Right renal cortex interstitium (tissue), 3 donors: Measurements from ENCODE around the gene LBHD2. TPM values are rescaled to one million over a fixed set of nuclear protein-coding genes. Genes with fewer than 3 reads are reported as not detected.

Source experiments
- DNase-seq, 3 donors: peaks; one replicate each; pipeline ENCODE4 v3.0.0-alpha.2; 2013; ENCODE audit warnings: low read depth in 3 of 3, low spot score in 2 of 3
- polyA plus RNA-seq, 3 donors: library from polyadenylated mRNA; unstranded; fragments of 120-200 nt; gene quantifications; one replicate each; pipeline ENCODE4 v1.2.1, GENCODE V29; 2013; ENCODE audit not compliant: insufficient read length in 3 of 3

The LBHD2 gene
- polyA plus RNA-seq, 3 donors = not detected

DNA sequence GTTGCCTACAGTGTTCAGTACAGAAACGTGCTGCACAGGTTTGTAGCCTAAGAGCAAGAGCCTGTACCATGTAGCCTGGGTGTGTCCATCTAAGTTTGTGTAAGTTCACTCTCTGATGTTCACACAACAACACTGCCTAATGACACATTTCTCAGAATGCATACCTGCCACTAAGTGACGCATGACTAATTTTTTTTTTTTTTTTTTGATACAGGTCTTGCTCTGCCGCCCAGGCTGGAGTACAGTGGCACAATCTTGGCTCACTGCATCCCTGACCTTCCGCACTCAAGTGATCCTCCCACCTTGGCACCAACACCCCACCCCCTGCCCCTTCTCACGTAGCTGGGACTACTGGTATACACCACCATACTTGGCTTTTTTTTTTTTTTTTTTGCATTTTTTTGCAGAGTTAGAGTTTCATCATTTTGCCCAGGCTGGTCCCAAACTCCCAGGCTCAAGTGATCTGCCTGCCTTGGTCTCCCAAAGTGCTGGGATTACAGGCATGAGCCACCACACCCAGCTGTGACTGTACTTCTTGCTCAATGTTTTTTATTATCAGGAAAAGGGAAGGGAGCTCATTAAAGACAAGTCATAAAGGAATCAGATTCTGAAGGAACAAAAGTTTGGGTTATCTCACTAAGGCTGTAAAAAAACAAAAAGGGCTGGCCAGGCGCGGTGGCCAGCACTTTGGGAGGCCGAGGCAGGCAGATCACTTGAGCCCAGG lies 16.6 kb upstream of the LBHD2 start:
- no peak for DNase-seq

DNA sequence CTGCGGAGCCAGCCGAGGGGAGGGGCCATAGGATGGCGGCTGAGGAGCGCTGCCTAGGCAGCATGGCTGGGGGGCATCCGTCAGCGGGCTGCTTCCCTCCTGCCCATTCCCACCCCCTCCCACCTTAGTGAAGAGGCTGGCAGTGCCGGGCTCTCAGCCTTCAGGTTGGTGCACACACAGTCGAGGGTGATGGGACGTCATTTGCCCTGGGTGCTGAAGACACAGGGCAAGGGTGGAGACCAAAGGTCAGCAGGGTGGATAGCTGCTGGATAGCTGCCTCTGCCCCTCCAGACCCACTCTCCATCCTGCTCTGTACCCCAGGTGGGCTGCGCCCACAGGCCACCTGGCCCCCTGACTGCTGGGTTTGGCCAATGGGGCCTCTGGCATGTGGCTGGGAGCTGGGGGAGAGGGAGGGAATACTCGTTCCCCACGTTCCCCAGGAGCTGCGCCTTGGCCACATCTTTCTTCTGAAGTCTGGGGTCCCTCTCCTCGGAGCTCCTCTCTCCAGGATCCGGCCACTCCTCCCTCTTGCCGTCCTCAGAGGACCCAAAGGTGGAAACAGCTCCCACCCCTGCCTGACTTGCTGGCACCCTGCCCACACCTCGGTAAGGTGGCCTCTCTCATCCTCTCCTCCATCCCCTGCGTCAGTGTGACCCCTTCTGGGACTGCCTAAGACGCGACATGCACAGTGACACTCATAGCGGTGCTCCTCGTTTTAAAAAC lies 15.5 kb upstream of the LBHD2 start:
- no peak for DNase-seq

DNA sequence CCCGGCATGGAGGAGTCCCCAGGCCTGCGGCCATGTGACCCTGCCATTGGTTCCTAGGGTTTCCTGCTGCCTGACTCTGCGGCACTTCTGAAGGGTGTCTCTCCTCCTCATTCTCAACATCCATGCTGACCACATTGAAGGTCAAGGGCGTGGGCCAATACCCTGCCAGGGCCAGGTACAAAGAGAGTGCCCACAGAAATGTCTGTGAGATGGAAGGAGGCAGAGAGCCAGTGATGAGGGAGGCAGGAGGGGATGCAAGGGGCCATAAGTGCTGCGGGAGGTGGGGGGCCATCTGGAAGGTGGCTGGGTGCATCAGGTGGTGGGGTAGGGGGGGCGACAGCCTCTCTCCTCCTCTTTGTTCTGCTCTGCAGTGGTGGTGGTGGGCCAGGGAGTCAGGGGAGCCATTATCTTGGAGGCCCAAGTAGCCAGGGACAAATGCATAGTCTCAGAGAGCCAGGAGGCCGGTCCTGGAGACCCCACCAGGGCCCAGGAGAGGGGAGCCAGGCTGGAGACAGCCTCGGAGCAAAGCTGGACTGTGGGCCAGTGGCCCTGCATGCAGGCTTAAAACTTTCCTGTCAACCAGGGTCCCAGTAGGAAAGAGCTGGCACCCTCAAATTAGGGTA lies 13.6 kb upstream of the LBHD2 start:
- DNase-seq = no peak

DNA sequence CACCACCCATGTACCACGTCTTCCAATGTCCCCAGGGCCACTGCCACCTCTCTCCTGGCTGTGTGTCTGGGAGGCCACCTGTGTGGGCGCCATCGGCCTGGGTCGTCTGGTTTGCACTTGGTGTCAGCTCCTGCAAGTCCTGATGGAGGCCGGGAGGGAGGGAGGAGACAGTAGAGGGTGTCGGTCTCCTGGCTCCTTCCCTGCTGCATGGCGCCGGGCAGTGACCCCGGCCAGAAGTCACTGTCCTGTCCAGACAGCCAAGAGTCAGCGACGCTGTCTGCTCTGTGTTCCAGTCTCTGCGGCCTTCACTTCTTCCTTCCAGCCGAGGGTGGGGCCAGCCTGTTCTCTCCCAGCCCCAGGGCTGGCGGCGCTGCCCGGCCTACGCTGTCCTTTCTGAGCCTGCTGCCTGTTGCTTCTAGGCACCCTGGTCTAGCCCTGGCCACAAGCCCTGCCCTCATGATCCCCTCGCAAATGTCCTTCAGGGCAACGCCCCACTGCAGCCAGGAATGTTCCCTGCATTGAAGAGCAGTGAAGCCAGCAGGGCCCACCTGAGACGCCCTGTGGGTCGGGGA lies 13.0 kb upstream of the LBHD2 start:
- no peak for DNase-seq

DNA sequence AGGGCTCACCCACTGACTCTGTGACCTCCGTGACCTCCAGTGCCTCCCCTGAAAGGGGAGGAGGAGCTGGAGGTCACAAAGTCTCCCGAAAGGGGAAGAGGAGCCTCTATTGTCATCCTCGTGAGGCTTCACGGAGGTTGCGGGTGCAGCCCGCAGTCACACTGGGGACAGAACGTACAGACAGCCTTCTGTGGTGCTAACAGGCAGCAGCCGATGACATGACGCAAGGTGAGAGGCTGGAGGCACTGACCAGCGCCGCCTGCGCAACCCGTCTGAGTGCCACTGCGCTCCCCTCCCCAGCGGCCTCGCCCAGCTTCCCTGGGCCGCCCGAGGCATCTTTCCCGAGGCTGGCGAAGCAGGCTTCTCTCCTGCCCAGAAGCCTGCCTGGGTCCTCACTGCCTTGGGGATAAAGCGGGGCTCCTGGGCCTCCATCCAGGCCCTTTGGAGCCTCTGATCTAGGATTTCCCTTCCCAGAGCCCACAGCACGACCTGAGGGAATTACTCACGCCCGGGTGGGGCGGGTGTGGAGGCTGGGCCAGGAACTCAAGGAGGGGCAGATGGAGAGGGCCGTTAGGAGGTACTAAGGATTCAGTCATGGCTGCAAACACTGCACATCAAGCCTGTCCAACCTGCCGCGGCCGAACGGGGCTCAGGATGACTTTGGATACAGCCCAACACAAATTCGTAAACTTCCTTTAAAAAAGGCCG lies 12.3 kb upstream of the LBHD2 start:
- DNase-seq = no peak

DNA sequence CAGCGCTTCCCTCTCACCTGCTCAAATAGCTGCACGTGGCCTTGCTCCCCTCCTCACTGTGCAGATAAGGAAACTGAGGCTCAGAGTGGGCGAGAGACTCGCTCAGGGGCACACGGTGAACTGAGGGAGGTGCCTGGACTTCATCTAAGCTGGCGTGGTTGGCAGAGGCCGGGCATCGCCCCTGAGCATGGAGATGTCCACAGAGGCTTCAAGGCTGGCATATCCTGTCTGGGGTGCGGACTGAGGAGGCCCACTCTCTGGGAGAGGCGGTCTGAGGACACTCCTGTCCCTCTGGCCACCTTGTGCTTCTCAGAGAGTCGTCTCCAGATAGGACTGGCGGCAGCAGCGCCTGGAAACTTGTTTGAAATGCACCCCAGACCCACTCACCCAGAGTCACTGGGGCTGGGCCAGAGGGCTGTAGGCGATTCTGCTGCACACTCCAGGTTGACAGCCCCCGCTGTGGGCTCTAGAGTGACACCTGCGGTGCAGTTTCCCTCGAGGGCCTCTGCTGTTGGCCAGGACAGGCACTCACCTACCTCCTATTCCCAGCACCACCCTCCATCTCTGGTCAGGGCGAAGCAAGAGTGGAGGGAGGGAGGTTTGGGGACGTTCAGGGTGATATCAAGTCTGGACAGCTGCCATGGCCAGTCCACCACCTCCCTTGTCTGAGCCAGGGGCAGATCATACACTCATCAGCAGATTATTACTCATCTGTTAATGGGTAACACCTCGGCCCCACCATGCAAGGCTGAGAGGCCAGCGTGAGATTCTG lies 11.2 kb upstream of the LBHD2 start:
- no peak for DNase-seq

DNA sequence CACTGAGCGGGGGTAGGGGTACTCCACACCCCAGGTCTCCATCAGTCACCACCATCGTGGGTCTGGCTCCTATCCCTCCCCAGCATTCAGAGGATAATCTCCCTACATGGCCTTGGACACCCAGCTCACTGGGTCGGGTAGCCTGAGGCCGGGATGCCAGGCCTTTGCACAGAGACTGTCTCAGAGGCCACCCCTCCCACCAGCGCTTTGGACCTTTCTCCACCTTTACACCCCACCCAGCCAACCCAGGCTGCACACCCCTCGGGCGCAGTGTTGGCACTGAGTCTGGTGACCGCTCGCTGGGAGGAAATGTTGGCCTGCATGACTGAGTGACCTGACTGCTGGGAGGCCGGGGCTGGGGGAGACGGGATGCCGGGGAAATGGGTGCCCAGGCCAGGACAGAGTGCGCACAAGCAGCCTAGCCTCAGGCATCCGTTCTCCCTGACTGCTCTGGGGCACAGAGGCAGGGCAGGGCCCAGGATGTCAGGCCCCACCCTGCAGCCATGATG lies 10.6 kb upstream of the LBHD2 start:
- DNase-seq = no peak

DNA sequence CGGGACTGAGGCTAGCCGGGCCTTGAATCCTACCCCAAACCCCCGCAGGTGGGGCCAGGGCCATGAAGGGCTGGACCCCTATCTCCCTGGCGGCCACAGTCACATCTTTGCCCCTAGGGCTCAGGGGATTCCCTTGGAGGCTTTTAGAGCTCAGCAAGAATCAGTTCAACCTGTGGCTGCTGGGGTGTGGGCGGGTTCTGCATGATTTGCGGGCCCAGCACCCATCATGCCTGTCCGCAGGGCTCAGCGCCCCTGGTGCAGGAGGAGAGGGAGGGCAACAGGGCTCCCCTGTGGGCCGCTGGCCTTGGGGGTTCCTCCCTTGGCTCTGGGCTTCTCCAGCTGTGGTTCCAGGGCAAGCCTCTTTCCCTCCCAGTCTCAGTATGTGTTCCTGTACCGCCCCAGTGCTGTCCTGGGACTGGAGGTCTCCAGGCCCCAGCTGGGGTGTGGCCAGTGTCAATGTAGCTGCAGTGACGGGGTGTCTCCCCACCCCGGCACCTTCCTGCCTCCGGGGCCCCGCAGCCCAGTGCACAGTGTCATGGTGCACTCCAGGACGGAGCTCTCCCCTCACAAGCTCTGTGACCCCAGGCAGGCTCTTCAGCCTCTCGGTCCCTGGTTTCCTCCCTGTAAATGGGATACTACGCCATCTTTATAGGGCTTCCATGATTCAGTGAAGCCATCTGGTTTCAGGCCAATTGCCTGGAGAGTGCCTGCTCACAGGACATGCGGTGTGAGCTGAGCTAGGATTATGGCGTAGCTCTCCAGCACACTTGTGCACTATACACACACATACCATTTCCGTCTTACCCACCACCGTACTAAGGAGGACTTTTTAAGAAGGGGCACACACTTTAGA lies 9.9 kb upstream of the LBHD2 start:
- no peak for DNase-seq

DNA sequence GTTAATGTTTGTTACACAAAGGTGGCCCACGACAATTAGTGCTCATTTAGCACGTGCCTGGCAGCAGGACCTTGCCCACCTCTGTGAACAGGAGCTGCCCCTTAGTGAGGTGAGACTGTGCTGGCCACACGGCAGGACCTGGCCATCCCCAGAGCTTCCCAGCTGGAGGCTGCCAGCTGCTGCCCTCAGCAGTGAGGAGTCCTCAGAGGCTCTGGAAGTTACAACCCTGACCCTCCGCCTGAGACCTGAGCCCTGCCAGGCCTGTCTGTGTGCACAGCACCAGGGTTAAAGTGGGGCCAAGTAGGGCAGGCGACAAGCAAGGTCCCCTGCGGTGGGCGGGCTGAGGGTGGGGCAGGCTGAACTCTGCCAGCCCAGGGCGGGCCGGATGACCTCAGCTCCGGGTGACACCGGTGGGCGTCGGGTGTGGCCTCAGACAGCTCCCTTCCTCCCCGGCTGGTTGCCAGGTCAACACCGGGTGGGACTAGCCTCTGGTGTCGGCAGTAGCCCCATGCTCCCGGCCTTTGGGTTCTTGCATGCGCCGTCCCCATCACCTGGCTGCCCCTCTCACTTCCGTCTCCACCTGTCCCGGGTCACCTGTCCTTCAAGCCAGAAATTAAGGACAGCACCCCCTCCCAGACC lies 9.2 kb upstream of the LBHD2 start:
- no peak for DNase-seq

DNA sequence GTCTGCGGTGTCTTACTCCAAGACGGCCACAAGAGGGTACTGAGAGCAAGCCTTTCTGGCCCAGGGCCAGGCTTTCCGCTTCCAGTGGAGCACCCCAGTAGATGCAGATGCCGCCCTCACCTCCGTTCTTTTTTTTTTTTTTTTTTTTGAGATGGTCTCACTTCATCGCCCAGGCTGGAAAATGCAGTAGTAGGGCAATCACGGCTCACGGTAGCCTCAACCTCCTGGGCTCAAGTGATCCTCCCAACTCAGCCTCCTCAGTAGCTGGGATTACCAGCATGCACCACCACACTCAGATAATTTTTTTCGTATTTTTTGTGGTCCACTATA lies 5.6 kb upstream of the LBHD2 start:
- DNase-seq = peak in 2 of 3 donors; percentile 62 to 64

DNA sequence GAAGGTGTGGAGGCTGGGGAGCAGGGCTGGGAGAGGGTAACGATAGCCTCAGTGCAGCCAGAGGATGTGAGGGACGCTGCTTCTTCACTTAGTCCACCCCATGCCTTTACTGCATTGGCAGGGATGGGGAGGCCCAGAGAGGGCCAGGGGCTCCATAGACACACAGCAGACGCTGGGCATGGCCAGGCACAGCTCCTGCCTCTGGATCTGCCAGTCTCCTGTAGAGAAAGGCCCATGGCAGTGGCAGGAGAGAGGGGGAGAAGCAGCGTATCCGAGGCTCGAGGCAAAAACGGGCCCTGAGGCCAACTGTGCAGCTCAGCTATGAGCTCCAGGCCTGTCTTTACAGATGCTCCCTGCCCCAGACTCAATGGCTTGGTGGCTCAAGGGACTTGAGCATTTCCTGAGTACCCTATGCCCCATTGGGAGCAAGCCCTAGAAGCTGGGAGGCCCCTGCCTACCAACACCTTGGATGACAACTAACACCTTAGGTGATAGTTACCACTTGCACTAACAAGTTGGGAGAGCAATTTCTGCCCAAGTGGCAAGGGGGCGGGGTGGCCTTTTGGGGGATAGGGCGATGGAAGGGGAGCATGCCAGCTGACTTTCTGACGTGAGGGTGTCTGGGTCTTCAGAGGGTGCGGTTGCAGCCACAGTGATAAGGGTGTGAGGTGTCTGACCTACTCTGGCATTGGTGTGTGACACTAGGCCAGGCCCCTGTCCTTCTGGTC lies 5.0 kb upstream of the LBHD2 start:
- DNase-seq = no peak

DNA sequence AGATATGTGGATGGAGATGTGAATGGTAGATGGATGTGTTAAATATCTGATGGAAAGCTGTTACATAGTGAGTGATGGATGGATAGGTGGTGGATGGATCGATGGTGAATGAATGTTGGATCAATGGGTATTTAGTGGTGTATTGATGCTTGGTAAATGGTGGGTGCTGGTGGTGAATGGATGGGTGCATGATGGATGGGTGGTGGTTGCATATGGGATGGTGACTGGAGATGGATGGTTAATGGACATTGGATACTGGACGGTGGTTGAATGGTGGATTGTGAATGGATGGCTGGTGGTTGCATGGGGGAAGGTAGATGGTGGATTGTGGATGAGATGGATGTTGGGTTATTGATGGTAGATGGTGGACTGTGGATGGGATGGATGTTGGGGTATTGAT lies 2.1 kb upstream of the LBHD2 start:
- DNase-seq = no peak

DNA sequence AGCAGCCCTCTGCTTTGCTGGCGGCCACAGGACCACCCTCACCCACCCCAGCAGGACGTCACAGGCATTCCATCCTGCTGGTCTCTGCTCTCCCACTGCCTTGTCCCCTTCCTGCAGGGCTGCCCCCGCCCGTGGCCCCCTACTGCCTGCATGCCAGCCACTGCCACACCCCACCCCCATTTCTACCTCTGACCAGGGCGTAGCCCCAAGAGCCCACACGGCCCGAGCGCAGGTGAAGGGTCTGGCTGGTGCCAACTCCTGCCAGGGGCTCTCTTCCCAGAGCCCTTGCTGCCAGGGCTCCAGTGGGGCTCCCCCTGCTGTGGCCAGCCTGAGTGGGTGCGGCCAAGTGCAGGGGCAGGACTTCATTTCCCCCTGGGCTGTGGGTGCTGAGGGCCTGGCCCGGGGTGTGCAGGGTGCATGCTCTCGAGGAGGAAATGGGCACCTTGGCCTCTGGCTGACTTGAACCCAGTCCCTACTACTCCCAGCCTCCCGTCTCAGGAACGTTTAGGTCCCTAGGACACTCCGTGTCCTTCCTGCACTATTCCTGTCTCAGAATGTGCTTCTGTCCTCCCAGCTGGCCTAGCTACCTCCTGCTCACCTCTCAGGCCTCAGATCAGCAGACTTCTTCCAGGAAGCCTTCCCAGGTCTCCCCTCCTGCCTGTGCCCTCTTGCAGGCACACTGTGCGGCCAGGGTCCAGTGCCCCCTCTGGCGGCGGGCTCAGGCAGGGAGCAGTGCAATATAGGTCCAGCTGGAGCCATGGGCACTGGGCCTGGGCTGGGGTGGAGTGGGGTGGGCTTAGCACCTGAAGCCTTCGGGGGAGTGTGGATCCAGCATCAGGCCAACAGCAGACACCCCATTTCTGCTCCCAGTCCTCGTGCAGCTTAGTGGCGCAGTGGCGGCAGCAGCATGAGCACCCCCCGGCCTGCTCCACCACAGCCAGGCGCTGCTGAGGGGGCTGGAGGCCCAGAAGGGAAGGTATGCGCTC lies 1.4 kb downstream of the LBHD2 start:
- no peak for DNase-seq

DNA sequence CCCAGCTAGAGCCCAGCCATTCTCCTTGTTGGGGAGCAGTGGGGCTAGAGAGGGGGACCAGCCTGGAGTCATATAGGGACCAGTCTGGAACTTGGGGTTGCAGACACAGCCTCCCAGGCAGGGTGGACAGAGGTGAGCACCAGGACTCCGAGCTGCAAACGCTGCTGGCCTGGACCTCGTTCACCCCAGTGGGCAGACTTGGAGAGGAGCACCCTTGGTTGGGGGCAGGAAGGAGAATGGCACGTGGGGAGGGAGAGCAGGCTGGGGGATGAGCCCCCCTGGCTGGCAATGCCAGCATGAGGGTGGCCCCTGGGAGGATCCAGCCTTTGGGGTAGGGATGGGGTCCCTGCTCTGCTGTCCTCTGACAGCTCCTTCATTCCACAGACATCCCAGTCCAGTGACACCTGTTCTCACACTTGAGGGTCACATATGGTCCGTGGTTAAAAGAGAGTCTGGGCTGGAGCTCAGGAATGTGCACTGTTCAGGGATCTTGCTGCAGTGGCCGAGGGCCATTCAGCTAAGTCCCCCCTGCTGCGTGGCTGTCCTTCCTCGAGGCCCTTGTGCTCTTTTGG lies 2.8 kb downstream of the LBHD2 start:
- no peak for DNase-seq

DNA sequence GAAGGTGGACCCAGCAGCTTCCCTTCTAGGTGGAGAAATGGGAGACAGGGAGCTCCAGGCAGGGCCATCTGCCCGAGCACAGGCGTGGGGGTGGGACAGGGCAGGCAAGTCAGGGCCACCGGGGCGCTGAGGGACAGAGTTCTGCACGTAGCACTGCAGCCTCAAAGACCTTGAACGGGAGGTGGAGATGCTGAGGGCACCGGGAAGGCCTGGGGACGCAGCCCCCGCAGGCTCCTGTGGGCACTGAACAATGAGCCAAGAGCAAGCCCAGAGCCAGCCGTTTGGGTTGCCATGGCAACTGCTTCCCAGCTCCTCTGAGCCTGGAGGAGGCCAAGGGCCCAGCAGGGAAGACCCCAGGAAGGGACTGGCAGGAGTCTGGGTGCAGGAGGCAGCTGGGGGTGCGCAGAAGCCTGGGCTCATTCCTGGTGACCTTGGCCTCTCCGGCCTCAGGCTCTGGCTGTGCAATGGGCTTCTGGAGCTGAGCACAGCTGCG lies 3.4 kb downstream of the LBHD2 start:
- DNase-seq = no peak

DNA sequence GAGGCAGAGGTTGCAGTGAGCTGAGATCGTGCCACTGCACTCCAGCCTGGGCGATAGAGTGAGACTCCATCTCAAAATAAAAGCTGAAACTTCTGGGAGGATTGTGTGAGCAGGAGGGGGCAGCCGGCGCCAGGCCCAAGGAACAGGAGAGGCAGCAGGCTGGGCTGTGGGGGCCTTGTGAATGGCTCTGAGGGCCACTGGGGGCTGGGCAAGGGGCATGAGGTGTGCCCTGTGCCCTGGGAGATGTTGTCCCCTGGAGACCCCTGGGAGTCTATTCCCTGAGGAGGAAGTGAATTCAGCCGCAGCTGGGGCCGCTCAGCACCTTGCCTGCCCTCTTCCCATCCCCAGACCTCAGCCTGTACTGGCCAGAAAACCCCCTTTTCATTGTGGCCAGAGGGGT lies 4.9 kb downstream of the LBHD2 start:
- no peak for DNase-seq
